ENCODE results near the gene ADARB2.

The ADARB2 gene

DNA sequence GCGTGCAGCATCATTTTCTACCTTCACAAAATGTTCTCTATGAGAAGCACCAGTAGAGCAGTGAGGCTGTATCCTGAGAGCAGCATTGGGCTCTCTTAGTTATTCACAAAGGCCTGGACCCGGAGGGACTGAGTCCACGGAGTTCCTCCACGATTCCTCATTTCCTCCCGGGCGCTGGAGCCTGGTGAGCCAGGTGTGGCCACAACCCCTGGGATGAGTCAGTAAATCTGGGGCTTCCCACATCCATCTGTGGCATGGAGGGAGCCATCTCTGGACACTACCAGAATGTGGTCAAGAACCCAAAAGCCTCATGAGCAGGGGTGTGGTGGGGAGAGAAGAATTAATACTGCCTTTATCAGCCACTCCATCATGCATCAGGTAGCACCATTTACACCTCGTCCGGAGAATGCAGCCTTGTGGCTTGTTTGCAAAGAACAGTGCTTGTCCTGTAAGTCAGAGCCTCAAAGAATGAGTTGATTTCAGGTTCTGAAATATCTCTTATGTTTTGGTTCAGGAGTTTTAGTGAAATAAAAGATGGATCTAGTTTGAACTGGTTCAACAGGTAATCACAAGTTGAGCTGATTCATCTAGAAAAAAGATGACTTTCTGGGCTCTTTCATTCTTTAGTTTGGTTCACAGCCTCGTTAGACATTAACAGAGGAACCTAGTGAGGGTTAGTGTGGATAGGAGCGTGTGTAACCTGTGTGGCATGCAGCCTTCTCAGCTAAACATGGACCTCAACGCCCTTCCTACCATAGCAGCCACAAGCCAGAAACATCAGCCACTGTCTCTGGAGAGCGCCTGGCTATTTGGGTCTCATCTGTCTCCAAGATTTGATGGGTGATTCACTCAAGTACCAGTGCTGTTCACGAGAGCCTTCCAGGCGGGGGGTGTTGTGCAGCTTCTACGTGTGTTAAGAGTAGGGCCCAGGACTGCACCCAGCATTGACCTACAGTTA lies 586.0 kb downstream of the ADARB2 start:
- no peak for DNase-seq (ENCODE audit: low read depth in 2 of 2, low spot score in 1 of 2)

DNA sequence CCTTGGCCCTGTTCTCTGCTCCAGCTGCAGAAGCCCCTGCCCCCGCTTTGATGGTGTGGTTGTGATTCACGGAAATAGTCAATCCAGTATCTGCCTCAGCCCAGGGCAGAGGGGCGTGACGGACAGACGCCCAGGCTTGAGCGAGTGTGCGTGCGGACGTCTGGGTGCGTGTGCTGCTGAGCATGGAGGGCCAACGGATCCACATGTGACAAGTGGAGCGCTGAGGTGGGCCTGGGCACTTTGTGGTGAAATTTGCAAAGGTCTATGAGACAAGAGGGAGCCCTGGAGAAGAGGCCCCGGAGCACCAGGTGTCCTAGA lies 586.7 kb downstream of the ADARB2 start:
- no peak for DNase-seq (ENCODE audit: low read depth in 2 of 2, low spot score in 1 of 2)

DNA sequence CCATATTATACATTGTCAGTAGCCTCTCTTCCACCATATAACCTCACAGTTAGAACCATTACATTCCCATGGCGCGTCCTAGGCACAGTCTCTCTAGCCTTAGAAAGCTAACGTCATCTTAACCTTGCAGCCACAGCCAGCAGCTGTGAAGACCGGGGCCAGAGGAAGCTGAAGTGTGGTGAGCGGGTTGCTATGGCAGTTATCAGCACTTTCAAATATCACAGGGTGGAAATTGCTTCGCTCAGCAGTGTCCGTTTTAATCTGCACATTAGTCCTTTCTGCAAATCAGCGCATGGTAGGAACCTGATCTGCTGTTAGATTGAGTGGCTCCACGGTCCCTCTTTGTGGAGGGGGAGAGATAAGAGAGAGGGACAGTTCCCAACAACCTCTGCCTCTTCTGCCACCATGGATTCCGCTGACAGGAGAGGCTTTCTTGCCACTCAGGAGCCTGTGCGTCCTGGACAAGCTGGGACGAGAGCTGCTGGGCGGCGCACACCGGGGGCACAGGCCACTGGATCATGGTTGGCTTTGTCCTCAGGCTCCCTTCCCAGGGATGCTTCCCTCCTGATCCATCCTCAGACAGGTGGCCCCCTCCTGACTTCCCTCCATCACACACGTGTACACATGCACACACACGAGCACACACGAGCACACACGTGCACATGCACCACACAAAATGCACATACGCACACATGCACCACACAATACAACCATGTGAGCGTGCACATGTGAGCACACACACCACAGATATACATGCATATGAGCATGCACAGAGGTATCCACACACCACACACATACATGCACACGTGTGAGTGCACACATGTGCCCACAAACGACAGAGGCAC lies 587.3 kb downstream of the ADARB2 start:
- DNase-seq (ENCODE audit: low read depth in 2 of 2, low spot score in 1 of 2): no peak

DNA sequence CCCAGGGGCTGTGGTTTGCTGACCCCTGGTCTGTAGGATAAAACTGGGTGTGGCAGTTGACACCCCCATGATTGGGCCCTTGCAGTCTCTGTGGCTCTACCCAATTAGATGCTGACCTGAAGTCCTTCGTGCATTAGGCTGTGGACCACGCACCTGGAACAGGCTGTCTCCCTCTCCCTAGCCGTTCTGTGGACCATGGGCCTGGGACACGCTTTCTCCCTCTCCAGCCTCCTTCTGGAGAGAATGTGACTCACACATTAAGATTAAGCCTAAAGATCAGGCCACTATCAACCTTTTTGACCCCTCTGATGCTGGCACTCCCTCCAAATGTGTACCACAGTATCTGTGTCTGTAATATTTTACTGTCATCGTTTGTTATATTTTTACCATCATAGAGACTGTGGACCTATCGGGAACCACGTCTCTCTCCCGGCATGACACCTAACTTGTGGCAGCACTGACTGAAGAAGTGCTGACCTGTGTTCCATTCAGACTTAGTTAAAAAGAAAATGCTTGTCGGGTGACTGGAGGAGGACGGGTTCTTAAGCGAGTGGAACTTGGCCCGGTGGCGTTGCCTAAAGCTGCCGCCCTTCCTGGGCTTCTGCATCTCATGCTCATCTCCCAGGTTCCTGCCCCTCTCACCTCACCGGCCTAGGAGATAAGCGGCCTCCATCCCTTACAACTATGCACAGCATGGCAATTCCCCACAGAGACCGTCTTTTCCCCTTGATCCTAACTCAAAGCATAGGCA lies 588.3 kb downstream of the ADARB2 start:
- DNase-seq (ENCODE audit: low read depth in 2 of 2, low spot score in 1 of 2): no peak

DNA sequence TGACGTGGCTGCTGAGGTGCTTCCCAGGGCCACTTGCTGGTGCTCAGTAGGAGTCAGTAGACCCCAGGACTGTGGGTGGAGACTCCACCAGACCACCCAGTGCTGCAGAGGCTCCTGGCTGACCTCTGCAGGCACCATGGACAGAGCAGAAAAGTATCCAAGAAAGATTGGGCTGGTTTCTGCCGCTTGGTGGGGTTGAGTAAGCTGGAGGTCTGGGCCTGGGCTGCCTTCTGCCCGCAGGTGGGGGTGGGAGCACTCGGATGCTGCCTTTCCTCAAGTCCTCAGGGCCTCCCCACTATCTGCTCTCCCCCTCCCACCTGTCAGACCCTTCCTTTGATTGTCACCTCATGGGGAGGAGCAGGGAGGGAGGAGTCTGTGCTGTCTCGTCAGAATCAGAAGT lies 589.5 kb downstream of the ADARB2 start:
- no peak for DNase-seq (ENCODE audit: low read depth in 2 of 2, low spot score in 1 of 2)

DNA sequence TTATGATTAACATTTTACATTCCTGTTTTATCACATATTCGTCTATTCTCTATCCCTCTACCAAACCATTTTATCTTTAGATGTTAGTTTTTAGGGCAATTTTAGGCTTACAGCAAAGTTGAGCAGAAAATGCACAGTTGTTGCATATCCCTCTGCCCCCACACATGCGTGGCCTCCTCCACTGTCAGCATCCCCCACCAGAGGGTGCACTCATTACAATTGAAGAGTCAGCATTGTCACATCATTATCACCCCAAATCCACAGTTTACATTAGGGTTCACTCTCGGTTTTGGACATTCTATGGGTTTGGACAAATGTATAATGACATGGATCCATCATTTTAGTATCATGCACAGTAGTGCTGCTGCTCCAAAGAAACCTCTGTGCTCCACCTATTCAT lies 594.7 kb downstream of the ADARB2 start:
- no peak for DNase-seq (ENCODE audit: low read depth in 2 of 2, low spot score in 1 of 2)

DNA sequence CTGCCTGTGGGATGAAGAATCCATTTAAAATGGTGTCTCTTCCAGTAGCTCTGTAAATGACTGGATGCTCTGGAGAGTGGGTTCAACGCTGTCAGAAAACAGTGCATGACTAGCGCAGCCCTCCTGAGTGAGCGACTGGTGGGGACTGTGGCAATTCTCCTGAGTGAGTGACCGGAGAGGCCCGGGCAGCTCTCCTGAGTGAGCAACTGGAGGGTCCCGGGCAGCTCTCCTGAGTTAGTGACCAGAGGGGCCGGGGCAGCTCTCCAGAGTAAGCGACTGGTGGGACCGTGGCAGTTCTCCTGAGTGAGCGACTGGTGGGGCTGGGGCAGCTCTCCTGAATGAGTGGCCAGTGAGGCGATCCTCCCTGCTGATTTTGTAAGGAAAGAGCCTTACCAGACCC lies 595.6 kb downstream of the ADARB2 start:
- no peak for DNase-seq (ENCODE audit: low read depth in 2 of 2, low spot score in 1 of 2)

DNA sequence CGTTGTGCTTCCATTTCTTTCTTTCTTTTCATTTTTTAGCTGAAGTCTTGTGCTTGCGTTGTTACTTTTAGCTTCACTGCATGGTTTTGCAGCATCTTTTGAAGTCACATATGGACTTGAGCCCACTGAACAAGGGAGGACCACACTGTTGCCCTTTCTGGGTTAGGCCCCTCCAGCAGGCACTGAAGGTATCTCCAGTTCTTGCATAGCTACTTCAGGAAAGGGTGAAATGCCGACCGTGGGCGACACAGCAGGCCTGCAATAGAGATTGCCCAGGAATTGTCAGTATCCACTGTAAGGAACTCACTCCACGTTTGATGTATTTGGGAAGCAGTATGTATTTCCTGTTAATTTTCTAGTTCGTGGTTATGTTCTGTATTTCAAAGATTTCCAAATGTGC lies 596.1 kb downstream of the ADARB2 start:
- no peak for DNase-seq (ENCODE audit: low read depth in 2 of 2, low spot score in 1 of 2)

DNA sequence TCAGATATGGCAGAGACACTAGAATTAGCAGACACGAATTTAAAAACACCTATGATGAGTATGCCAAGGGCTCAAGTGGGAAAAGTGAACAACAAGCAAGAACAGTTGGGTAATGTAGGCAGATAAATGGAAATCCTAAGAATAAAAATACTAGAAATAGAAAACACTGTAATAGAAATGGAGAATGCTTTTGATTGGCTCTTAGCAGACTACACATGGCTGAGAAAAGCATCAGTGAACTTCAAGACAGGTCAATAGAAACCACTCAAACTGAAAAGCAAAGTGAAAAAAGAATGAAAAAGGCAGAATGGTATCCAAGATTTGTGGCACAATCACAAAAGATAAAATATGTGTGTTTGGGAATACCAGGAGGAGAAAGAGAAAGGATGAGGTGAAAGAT lies 598.8 kb downstream of the ADARB2 start:
- DNase-seq (ENCODE audit: low read depth in 2 of 2, low spot score in 1 of 2): no peak

DNA sequence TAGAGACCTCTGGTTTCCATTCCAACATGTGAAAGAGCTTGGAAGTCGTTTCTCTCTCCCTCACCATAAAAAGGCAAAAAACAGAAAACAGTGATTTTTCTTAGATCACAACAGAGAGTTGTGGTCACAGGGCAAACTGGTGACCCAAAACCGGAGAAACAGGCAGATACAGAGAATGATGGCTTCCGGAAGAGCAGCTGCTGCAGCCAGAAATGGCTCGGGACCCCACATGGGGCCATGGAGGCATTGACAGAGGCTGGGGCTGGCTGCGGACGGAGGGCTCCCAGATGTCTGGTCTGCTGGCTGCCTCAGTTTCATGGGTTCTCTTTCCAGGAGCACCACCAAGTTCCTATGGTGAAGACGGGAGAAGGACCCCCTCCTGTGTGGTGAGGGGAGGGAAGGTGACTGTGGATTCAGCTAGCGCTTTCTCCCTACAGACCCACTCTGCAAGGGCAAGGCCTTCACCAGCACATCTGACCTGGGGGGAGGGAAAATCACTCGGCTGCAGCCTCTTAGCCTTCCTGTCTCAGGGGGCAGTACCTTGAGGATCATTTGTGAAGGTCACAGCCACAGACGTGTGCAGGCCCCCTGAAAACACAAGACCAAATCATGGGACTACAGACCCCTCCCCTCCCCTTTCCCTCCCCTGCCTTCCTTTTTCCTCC lies 599.7 kb downstream of the ADARB2 start:
- no peak for DNase-seq (ENCODE audit: low read depth in 2 of 2, low spot score in 1 of 2)

DNA sequence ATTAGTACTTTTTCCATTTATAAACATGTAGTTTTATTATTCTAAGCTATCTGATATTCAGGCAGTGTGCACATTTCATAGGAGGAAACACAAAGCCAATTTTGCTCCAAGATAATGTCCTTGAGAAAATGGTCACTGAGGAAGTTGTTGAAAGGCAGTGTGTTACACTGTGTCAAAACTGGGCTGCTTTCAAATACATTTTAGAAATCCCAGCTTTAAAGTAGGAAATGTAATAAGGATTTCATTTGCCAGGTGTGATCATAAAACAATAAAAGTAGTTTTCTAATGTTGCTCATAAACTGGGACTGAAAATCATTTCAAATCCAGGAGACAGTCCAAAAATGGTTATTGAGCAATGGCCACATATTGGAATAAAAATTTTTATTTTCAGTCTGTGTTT lies 601.1 kb downstream of the ADARB2 start:
- no peak for DNase-seq (ENCODE audit: low read depth in 2 of 2, low spot score in 1 of 2)

DNA sequence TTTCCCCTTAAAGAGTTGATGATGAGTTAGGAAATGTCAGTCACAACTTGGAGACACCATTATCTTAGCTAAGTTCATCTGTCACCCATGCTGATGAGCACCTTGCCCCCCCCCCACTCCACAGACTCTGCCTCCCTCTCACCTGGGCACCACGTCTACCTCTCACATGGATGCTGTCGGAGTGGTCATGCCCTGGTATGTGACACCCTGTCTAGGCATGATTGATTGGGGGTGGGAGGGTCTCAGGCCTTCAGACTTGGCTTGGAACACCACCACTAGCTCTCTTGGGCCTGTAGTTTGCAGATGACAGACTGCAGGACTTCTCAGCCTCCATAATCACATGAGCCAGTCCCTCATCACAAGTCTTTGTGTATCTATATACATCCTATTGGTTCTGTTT lies 603.2 kb downstream of the ADARB2 start:
- DNase-seq (ENCODE audit: low read depth in 2 of 2, low spot score in 1 of 2): no peak

DNA sequence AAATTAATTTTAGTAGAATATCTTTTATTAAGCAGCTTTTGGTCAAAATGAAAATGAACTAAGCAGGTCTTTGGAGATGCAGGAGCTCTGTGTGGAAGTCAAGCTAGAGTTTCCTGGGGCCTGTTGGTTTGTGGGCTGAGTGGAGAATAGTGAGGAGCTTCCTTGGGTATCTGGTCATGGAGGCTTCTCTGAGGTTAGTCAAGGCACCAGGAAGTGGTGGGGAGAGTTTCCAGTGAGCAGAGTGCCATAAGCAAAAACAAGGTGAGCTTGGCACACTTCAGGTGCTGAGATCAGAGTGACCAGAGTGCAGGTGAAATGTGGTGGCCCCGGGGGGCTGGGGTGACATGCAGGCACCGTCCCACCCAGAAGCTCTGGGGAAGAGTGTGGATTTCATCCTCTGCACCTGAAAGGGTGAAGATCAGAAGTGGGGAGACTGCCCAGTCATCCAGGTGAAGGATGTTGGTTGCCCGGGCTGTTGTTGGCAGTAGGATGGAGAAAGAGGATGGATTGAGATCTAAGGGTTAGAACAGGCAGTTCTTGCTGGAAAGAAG lies 603.8 kb downstream of the ADARB2 start:
- DNase-seq (ENCODE audit: low read depth in 2 of 2, low spot score in 1 of 2): no peak

DNA sequence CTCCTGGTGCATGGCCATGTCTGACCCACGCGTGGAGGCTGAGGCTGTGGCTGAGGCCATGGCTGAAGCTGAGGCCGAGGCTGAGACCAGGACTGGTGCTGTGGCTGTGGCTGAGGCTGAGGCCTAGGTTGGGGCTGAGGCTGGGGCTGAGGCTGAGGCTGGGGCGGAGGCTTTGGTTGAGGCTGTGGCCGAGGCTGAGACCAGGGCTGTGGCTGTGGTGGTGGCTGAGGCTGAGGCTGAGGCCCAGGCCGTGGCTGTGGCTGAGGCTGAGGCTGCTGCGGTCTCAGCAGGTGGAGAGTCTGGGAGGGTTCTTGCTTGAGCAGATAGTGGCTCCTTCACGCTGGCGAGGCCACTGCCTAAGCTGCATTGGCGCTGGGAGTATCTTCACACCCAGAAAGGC lies 604.7 kb downstream of the ADARB2 start:
- DNase-seq (ENCODE audit: low read depth in 2 of 2, low spot score in 1 of 2): no peak

DNA sequence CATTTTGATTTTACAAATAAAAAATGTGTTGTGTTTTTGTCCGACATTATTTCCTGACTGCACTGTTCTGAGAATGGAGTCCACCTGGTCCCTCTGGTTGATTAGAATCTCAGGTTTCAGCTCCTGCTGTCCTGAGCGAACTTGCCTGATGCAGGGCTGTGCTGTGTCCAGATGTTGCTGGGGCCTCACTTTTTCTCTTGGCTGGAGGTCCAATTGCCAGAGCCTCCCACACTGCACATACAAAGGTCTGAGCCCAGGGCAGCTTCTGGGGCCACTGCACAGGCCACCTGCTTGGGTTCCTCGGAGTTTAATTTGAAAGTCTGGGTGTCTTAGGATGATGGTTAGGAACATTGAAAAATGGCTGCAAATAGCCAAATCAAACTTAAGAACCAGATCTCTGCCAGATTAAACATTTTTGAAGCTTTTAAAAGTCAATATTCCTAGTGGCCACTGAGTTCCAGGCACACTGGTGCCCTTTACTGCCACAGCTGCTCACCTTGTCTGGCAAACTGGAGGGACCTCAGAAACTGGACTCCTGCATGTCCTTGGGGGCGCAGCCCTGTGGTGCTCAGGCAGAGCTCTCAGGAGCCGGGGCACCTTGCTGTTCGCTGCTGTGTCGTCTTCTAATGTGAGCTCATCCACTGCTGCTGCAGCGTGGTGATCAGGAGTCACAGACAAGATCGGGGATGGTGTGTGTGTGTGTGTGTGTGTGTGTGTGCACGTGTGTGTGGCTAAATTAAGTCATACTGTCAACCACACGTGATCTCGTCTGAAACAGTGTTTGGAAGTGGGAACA lies 606.1 kb downstream of the ADARB2 start:
- no peak for DNase-seq (ENCODE audit: low read depth in 2 of 2, low spot score in 1 of 2)

DNA sequence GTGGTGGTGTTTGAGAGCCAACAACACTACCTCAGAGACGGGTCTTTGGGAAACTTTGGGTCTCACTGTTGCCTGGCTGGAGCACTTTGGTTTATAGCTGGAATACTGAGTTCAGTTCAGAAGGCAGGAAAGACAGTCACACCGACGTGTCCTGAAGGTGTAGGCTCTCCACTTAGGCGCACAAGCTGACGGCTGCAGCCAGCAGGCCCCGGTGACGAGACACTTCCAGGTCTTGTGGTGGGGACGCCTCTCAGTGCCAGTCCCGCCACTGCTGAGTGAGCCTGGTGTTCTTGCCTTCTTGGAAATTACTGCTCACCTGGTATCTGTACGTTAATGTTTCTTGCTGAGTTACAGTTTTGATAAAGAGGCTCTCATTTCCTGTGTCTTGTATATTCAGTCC lies 607.1 kb downstream of the ADARB2 start:
- no peak for DNase-seq (ENCODE audit: low read depth in 2 of 2, low spot score in 1 of 2)

DNA sequence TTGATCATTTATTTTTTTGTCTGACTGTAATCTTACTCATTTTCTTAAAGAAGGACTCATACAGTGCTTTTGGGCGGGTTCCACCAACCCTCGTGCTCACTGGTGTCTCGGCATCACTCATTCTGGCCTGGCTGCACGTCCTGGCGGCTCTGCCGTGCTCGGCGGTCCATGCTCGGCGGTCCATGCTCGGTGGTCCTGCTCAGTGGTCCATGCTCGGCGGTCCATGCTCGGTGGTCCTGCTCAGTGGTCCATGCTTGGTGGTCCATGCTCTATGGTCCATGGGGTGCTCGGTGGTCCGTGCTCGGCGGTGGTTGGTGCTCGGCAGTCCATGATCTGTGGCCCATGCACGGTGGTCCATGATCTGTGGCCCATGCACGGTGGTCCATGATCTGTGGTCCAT lies 608.7 kb downstream of the ADARB2 start:
- DNase-seq (ENCODE audit: low read depth in 2 of 2, low spot score in 1 of 2): no peak

DNA sequence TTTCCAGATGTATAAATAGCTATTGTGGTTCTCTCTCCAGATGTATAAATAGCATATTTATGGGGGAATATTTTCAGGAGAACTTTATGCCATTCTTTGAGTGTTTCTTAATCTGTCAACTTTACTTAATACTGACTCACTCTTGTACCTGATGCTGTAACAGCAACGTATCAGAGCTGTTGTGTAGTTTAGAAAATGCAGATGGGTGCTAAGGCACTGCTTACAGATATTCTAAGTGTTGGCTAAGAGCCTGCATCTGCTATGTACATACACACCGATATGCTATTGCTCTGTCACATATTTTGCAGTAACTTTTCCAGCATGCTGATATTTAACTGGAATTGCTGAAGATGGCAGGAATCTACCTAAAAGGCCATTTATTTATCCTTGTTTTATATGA lies 609.2 kb downstream of the ADARB2 start:
- no peak for DNase-seq (ENCODE audit: low read depth in 2 of 2, low spot score in 1 of 2)

DNA sequence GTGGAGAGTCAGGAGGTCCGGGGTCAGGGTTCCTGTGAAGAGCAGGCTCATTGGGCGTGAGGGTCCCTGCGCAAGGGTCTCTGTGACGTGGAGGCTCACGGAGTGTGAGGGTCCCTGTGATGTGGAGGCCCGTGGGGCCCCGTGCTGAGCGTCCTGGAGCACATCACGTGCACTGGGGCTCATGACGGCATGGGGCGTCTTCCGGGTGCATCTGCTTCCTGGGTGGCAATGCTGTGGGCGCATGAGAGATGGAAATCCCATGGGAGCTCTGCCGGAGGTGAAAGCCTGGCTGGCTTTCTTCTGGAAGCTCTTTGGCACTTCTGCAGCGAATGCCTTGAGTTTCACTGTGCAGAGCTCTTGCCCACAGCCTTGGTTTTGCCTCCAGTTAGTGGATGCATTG lies 609.7 kb downstream of the ADARB2 start:
- DNase-seq (ENCODE audit: low read depth in 2 of 2, low spot score in 1 of 2): no peak
